HG03196 (cell line): Measurements from ENCODE around the gene CUL9.
A peak's percentile ranks its signal among the peaks of the same experiment; 100 is the strongest.

Source experiments
- ATAC-seq: cut with Tn5 transposase; IDR thresholded peaks from one replicate; pipeline ENCODE4 v1.9.1; 2021; ENCODE audit not compliant: unreplicated experiment

Gene CUL9

DNA sequence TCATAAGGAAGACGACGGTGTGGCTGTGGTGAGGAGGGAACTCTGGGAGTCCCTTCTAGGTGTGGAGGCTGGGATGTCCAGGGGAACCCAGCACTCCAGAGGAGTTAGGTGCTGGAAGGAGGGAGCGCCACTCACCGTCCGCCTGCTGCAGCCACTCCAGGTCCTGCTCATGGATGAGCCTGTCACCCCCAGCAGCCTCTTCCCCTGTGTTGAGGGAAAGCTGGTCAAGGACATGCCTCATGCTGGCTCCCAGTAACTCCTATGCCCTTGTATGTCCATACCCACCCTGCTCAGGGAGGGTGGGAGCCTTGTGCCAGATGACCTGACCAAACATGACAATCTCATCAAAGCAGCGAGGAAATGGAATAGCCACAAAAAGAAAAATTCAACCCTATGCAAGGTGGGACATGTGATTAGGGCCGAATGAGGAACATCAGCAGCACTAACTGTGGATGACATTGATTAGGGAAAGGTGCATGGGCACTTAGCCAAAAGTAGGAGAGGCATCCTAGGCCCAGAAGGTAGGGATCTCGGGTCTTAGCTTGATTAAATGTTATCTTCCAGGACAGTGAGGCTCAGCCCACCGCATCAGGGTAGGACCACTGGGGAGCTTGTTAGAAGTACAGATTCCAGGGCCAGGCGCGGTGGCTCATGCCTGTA lies 44.3 kb downstream of the CUL9 start:
- ATAC-seq: no peak

DNA sequence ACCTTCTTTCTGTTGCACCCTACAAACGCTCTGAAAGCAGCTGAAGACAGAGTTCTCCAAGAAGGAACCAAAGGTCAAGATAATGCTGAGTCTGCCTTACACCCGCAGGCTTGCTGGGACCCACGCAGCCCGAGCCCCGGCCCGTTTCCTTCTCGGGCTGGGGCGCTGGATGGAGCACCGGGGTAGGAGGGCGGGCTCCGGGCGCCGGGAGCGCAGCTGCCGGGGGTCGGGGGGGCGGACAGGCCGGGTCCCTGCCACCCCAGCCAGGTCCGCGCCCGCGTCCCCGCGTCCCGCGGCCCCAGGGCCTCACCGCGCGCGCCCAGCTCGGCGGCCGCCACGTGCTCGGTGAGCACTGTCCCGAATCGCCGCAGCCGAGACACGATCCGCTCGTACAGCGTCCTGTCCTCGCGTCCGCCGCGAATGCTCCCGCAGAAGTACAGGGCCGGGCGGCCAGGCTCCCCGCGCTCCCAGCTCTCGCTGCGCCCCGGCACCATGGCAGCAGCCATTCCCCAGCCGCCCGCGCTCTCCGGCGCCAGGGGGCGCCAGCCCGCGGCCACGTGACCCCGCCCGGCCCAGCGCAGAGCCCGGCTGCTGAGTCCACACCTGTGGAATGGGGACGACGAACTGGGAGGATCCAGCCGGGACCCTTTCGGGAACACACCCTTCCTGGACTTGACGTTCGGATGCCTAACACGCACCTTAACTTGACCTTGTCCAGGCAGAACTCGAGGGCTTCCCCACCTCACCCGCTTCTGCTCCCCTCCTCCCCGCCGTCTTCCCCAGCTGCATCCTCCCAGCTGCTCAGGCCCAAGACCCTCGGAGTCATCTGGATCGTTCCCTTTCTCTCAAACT lies 47.2 kb downstream of the CUL9 start, which contains the start of gene DNPH1:
TSS of gene DNPH1 (minus strand) at position 531 of the 852 bp plus-strand sequence. CDS start at position 506, 25 bp downstream.
- ATAC-seq: no peak

DNA sequence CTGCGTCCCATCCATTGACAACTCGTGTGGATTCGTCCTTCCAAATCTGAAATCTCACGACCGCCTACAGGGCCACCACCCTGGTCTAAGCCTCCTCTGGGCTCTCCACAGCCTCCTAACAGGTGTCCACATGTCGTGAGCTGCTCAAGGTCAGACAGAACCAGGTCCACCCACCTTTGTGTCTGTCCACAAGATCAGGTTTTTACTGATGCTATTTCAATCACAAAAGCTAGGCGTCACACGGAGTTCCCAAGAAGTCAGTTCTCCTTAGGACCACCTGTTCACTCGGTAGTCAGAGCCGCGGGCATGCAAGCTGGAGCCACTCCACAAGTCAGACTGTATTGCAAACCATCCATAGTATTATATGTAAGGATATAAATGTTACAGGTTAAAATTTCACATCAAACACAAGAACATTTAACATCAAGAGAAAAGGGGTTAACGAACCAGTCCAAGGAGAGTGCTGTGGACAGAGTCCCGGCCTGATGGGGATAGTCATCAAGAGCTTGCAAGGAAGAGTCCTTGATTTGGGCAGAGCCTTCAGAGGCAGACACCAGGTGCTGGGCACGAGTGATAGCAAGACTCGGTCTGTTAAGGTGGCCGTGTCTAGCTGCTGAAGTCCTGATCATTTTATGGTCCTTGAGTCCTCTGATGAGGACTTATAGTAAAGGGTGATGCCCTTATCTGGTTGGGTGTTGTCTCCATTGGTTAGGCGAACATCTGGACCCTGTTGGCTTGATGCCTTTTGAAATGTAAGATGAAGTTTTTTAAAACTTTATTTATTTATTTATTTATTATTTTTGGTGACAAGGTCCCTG lies 48.0 kb downstream of the CUL9 start:
- no peak for ATAC-seq

DNA sequence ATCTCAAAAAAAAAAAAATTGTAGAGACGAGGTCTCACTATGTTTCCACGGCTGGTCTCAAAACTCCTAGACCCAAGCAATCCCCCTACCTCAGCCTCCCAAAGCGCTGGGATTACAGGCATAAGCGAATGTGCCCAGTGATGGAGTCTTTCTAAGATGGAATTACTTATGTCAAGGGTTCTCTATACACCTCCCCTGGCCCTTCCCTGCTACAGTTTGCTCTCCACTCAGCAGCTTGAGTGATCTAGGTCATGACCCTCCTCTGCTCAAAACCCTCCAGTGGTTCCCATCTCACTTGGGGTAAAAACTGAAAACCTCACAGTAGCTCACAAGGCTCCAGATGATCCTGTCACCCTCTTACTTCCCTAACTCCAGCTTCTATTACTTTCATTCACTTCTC lies 49.1 kb downstream of the CUL9 start:
- no peak for ATAC-seq

DNA sequence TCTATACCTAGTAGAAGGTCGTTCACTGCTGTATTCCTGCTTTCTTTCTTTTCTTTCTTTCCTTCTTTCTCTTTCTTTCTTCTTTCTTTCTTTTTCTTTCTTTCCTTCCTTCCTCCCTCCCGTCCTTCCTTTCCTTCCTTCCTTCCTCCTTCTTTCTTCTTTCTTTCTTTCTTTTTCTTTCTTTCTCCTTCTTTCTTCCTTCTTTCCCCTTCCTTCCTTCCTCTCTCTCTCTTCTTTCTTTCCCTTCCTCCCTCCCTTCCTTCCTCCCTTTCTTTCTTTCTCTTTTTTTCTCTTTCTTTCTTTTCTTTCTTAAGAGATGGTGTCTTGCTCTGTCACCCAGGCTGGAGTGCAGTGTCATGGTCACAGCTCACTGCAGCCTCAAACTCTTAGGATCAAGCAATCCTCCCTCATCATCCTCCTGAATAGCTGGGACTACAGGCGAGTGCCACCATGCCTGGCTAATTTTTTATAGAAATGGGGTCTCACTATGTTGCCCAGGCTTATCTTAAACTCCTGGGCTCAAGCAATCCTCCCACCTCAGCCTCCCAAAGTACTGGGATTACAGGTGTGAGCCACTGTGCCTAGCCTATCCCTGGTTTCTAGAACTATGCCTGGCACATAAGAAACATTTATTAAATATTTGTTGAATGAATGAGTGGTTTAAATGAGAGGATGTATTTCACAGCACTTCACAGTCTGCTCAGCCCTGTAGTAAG lies 49.9 kb downstream of the CUL9 start:
- no peak for ATAC-seq

DNA sequence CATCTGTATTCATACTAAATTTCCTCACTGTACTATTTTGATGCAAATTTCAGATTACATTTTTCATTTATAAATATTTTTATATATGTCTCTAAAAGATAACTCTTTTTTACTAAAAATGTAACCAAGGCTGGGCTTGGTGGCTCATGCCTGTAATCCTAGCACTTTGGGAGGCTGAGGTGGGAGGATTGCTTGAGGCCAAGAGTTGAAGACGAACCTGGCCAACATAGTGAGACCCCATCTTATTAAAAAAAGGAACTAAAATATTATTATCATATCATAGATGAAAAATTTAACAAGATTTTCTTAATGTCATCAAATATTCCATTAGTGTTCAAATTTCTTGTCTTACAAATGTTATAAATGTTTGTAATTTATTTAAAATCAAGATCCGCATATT lies 53.8 kb downstream of the CUL9 start:
- ATAC-seq: no peak

DNA sequence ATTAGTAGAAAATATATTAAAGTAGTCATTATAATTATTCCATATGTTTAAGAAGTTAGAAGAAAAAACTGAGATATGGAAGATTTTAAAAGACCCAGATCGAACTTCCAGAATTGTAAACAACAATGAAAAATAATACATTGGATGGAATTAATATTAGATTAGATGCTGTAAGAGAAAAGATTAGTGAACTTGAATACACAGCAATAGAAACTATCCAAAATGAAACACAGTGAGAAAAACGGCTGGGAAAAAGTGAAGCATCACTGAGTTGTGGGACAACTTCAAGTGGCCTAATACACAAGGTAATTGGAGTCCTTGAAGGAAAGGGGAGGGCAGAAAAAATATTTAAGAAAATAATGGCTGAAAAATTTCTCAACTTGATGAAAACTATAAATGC lies 57.1 kb downstream of the CUL9 start:
- no peak for ATAC-seq

DNA sequence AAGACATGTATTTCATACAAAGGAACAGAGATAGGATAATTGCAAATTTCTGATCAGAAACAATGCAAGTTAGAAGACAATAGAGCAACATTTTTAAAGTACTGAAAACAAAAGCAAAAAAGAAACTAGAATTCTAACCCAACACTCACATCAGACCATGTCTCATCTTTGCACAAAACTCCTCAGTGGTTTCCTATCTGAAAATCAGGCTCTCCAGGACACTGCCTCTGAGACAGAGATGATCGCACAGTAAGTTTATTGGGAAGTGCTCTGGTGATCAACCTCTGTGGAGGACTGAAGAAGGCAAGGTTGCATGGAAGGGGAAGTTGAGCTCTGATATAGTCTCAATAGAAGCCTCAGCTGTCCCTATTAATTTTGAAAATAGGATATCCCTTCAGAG lies 59.0 kb downstream of the CUL9 start:
- no peak for ATAC-seq

DNA sequence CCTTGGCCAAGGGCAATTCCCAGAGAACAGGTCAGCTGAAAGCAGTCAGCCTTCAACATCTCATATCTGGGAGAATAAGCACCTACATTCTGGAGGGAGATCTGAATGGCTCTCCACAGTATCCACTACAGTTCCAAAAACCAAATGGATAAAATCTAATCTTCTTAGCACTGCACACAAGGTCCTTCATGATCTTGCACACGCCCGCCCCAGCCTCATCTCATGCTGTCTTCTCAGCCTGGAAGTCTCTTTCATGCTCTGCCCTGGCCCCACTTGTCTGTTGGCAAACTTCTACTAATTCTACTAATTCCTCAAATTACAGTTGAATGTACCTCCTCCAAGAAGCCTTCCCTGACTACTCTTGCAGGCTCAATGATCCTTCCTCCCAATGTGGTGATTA lies 59.5 kb downstream of the CUL9 start:
- no peak for ATAC-seq

DNA sequence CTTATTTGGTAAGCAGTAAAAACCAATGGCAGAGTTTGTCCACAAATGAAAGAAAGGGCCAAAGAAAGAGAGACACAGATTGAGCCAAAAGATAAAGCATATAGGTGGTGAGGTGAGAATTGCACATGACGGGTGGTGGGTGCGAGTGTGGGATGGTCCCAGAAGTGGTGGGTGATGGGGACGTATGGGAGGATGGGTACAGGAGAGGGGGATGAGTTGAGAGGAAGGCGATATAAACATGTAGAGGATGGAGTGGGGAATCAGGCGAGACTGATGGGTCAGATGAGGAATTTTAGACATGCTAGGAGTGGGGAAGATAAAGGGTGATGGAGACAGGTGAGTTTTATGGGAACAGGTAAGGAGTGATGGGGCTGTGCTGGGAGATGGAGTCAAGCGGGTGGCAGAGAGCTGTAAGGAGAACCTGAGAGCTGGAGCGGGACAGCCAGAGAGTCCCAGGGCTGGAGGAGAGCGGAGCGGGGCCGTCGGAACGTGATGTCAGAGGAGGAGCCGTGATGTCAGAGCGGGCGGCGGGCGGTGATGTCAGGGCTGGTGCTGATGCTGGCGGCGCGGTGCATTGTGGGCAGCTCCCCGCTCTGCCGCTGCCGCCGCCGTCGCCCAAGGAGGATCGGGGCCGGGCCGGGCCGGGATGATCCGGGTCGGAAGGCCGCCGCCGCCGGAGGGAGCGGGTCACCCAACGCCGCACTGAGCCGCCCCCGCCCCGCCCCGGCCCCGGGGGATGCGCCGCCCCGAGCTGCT lies 61.1 kb downstream of the CUL9 start, which contains the start of gene TTBK1:
TSS of gene TTBK1 (plus strand) at position 574 of the 756 bp plus-strand sequence. CDS start 3,180 bp downstream, outside the sequence.
- no peak for ATAC-seq

DNA sequence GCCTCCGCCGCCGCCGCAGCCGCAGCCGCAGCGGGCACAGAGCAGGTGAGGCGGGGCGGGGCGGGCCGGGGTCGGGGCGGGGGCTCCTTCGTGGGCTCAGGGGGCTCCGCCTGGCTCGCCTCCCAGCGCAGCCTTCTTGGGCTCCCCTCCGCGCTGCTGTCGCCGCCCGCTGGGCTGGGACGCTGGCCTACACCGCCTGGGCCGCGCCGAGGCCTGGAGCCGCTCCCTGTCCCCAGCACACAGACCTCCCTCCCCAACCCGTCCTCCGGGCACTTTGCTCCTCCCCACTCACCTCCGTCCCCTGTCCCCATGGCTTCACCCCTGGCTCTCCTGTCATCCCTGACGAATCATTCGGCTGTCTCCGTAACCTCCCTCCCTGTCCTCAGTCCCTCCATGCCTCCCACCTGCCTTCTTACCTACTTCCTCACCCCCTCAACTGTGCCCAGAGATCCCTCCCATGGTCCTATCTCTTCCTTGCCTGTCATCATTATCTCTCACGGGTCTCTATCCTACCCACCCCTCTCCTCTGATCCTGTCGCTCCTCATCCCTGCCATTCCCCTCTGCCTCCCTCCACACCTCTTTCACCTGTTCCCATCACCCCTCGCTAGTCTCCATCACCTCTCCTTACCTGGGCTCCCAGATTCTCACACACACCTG lies 61.8 kb downstream of the CUL9 start:
- ATAC-seq: no peak

DNA sequence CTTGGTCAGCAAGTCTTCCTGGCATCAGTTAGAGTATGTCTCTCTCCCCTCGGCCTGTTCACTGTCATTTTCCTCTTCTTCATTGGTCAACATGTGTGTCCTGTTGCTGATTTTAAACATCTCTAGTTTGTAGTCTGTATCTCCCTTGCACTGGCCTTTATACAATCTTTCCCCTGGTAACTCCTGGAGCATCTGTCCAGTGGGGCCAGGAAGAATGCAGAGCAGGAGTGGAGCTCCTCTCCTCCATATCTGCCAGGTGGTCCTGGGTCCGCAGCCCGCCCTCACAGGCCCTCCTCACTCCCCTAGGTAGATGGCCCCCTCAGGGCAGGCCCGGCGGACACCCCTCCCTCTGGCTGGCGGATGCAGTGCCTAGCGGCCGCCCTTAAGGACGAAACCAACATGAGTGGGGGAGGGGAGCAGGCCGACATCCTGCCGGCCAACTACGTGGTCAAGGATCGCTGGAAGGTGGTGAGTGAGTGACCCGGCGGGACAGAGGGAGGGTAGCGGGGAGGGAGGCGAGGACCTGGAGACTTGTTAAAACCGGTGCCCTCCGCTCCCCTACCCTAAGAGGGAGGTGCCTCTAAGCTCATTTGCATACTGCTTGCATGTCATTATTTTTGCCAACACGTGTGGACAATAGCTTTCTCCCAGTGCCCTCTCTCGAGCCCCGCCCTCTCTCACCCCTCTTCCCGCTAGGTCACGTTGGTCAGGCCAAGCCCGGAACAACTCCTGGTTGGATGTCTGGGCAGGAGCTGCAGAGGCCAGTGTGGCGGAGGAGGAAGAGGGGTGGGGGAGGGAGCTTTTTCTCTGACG lies 64.5 kb downstream of the CUL9 start:
- peak; percentile 15 for ATAC-seq

DNA sequence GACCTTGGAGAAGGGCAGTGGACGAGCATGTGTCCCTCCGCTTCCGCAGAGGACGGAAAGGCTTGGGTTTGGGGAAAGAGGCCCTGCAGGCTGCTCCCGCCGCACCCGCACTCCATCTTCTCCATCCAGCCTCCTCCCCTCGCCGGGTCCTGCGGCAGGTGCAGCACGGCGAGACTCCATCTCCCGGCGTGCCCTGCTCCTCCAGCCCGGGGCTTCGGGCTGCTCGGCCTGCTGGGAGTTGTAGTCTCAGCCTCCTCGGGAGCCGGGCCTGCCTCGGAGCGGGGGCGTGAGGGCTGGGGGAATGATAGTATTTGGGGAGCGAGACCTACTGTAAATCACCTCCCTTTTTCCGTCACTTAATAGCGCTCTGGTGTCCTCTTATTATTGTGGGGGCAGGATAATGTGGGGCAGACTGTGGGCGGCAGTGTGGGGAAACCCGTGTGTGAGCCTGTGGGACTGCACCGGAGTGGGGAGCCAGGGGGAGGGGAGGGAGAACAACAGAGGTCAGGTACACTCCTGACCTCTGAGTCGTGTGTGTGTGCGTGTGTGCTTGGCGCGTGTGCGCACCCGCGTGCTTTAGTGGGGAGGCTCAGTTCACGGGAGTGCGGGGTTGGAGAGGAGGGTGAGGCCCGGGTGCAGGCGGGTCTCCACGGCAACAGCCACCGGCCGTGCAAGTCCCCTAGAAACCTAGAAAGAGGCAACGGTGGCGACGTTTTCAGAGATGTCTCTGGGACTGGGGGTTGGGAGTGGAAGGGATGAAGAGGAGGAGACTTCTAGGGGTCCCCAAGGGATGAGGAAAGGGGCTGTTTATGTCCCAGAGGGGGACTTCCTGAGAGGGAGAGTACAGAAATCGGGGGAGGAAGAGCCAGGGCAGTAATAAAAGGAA lies 65.4 kb downstream of the CUL9 start:
- peak; percentile 90 for ATAC-seq

DNA sequence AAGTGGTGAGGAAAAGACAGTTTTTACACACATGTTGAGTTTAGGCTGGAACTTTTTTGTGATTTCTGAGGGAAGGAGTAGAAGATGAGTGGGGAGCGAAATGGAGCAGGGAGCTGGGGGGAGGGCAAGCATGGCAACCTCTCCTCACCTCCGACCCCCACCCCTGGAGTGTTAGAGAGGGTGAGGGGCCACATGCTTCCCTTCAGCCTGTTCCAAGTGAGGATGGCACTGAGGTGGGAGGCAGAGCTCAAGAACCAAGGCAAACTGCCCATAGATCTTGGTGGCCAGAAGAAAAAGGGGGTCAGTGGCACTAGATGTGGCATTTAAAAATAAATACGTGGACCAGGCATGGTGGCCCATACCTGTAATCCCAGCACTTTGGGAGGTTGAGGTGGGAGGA lies 66.1 kb downstream of the CUL9 start:
- no peak for ATAC-seq

DNA sequence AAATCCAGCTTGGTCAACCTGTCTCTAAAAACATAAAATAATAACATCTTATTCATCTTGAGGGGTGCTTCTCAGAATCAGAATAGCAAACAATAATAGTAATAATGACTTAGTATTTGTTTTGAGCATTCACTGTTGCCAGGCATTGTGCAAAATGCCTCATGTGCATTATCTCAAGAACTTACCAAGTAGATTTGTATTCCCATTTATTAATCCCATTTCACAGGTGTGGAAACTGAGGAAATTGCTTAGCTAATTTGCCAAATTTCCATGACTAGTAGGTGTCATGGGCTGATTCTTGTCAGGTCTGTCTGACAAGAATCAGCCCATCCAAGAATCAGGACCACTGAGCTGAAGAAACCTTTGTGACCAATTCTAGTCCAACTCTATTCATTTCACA lies 66.8 kb downstream of the CUL9 start:
- no peak for ATAC-seq

DNA sequence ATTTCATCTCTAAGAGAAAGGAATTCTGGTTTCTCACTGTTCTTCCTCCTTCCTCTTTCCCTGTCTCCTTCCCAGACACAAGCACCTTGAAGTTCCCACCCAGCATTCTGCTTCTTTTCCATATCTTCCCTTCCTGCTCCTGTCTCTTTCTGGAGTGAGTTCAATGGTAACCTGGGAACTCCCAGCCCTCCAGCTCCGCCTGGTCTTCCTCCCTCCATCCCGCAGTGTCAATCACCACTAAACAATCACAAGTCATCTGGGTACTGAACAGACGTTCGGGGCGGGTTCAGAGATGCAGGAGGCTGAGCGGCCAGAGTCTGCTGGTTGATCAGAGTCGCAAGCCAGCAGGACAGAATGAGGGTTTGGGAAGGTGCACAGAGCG lies 69.0 kb downstream of the CUL9 start:
- no peak for ATAC-seq

DNA sequence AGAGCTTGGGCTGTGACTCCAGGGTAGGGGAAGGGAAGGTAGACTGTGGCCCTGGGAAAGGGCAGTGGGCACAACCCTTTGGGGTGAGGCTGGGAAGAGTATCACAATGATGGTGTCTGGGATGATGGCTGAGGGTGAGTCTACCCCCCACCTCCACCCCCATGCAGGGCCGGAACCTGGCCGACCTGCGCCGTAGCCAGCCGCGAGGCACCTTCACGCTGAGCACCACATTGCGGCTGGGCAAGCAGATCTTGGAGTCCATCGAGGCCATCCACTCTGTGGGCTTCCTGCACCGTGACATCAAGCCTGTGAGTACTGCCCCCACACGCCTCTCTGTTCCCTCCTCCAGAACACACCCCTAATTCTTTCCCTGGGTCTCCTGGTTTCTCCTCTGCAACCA lies 71.4 kb downstream of the CUL9 start:
- no peak for ATAC-seq
